Natural killer cell (primary cell): ENCODE measurements around the gene CCDC86. TPM values are rescaled to one million over a fixed set of nuclear protein-coding genes. Genes with fewer than 3 reads are reported as not detected.
A peak's percentile ranks its signal among the peaks of the same experiment; 100 is the strongest.

Source experiments
- ATAC-seq, 3 donors: fragments of 150-1000 bp in 2 of 3; fragments of 200-7000 bp in 1 of 3; cut with Tn5 transposase; 1 replicate in 1 of 3; 2 replicates in 2 of 3; pipeline ENCODE4 v1.10.0; 2021; ENCODE audit warnings: mild to moderate bottlenecking in 2 of 3, moderate library complexity in 2 of 3
- DNase-seq, 2 donors: peaks; one replicate each; pipeline versions ENCODE4 v3.0.0 to v3.0.0-alpha.2; 2013 to 2021; ENCODE audit warnings: mixed read lengths in 1 of 2
- H3K27ac ChIP-seq: one replicate; pipeline ENCODE4 v1.5.1; 2013; ENCODE audit warnings: mild to moderate bottlenecking, low read length
- H3K27me3 ChIP-seq: one replicate; pipeline ENCODE4 v1.6.1; 2013; ENCODE audit warnings: low read length; ENCODE audit not compliant: control insufficient read depth, insufficient read depth
- H3K36me3 ChIP-seq: one replicate; pipeline ENCODE4 v1.6.1; 2013; ENCODE audit warnings: low read length; ENCODE audit not compliant: control insufficient read depth, insufficient read depth
- H3K4me1 ChIP-seq: one replicate; pipeline ENCODE4 v1.6.1; 2013; ENCODE audit warnings: low read length; ENCODE audit not compliant: control insufficient read depth, insufficient read depth
- H3K4me3 ChIP-seq: one replicate; pipeline ENCODE4 v1.5.1; 2013; ENCODE audit warnings: low read length
- H3K9me3 ChIP-seq: one replicate; pipeline ENCODE4 v1.6.1; 2013; ENCODE audit warnings: low read length; ENCODE audit not compliant: control insufficient read depth, insufficient read depth
- H3K27ac Mint-ChIP-seq, 2 donors: one replicate each; pipeline ENCODE4 v1.8.0; 2022; ENCODE audit warnings: mild to moderate bottlenecking in 2 of 2, mixed read lengths in 2 of 2, moderate library complexity in 1 of 2
- H3K27me3 Mint-ChIP-seq, 2 donors: one replicate each; pipeline ENCODE4 v1.8.0; 2022; ENCODE audit warnings: low read depth in 2 of 2, mixed read lengths in 2 of 2
- H3K36me3 Mint-ChIP-seq: one replicate; pipeline ENCODE4 v1.8.0; 2022; ENCODE audit warnings: mixed read lengths
- H3K4me1 Mint-ChIP-seq, 2 donors: one replicate each; pipeline ENCODE4 v1.8.0; 2022; ENCODE audit warnings: mixed read lengths in 2 of 2
- H3K4me3 Mint-ChIP-seq: one replicate; pipeline ENCODE4 v1.8.0; 2022; ENCODE audit warnings: mild to moderate bottlenecking, moderate library complexity, mixed read lengths
- H3K9me3 Mint-ChIP-seq, 2 donors: one replicate each; pipeline ENCODE4 v1.8.0; 2022; ENCODE audit warnings: mixed read lengths in 2 of 2
- WGBS: methylation state at CpG from one replicate; pipeline ENCODE4 v1.1.7; 2013; ENCODE audit warnings: missing lambda C conversion rate; ENCODE audit not compliant: insufficient coverage; 5-methylcytosine and 5-hydroxymethylcytosine counted together
- intact Hi-C: fragments of 100-400 bp; cut with micrococcal nuclease; formaldehyde crosslinking; loops from one replicate; pipeline ENCODE4 v1.14.2; 2022
- total RNA-seq, 4 donors: library from RNA; stranded (reverse); fragments of 120-200 nt in 1 of 4; gene quantifications; one replicate each; pipeline versions ENCODE4 v1.2.3 to v1.2.4, GENCODE V29; 2013 to 2022
- TF ChIP-seq, protein P1 (sequence below): fragments of 200-600 bp; IDR thresholded peaks from one replicate; pipeline ENCODE4 v1.8.0; 2022; ENCODE audit warnings: antibody characterized with exemption

Gene CCDC86
- 10 to 100 TPM; 10.6 to 12.5 (median 10.7) TPM for total RNA-seq
- total RNA-seq (2013): 5.3 TPM

GRCh38 chr11:60841797-60842667, at the start of gene CCDC86:
TSS of gene CCDC86 (plus strand) at chr11:60842113. CDS start at chr11:60842125, 12 bp downstream.
- no peaks in the 10 kb centered on the region for H3K9me3 ChIP-seq
- H3K4me1 ChIP-seq: peaks cover 33% of the 10 kb centered on the region
- Mint-ChIP-seq H3K27ac (peak within 1 kb of the TSS; percentile 91 to 92), H3K9me3 (no peaks in the 10 kb centered on the region), H3K4me3 (peak within 1 kb of the TSS; percentile 95), H3K27me3 (no peaks in the 10 kb centered on the region), H3K36me3 (no peaks in the 10 kb centered on the region), H3K4me1 (peaks cover 39 to 48% of the 10 kb centered on the region in 2 donors)
- ATAC-seq (peak; percentile 96 to 98 (median 97)), DNase-seq (peak; percentile 98 to 99)
- H3K27me3 ChIP-seq: no peaks in the 10 kb centered on the region
- TF ChIP-seq, protein P1, sequence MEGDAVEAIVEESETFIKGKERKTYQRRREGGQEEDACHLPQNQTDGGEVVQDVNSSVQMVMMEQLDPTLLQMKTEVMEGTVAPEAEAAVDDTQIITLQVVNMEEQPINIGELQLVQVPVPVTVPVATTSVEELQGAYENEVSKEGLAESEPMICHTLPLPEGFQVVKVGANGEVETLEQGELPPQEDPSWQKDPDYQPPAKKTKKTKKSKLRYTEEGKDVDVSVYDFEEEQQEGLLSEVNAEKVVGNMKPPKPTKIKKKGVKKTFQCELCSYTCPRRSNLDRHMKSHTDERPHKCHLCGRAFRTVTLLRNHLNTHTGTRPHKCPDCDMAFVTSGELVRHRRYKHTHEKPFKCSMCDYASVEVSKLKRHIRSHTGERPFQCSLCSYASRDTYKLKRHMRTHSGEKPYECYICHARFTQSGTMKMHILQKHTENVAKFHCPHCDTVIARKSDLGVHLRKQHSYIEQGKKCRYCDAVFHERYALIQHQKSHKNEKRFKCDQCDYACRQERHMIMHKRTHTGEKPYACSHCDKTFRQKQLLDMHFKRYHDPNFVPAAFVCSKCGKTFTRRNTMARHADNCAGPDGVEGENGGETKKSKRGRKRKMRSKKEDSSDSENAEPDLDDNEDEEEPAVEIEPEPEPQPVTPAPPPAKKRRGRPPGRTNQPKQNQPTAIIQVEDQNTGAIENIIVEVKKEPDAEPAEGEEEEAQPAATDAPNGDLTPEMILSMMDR: no peak
- H3K4me3 ChIP-seq: peak within 1 kb of the TSS; percentile 99
- intact Hi-C loops: loop anchor here (1.0 kb wide), 1 partner anchor 73 kb away; no protein-coding TSS in a partner anchor
- WGBS: under 1% methylated on average over 57 of the region's 57 CpGs
- H3K36me3 ChIP-seq: no peaks in the 10 kb centered on the region
- H3K27ac ChIP-seq: peak within 1 kb of the TSS; percentile 73

DNA sequence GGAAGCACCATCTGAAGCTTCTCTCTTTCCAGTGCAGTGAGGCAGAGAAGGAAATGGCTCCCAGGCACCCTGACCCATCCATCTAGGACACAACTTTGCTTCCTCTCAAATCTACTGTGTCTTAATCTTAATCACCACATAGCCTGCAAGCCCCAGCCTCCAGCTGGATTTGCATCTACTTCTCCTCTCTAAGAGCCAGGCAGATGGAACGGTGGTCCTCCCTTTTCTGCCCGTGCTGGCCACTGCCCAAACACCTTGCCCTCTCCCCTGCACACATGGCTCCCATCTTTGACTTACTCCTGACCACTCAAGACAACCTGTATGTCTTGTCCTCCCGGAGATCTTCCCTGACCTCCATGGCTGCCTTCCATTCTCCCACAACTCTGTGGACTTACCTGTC, 49.4 kb upstream of the CCDC86 start:
- H3K27ac ChIP-seq: no peak overlapping the region
- Mint-ChIP-seq H3K4me3 (no peak overlapping the region), H3K9me3 (no peaks in the 10 kb centered on the region), H3K36me3 (no peaks in the 10 kb centered on the region), H3K4me1 (no peaks in the 10 kb centered on the region), H3K27ac (no peak overlapping the region), H3K27me3 (peaks cover 0 to 7% of the 10 kb centered on the region in 2 donors)
- H3K4me3 ChIP-seq: no peak overlapping the region
- H3K9me3 ChIP-seq: no peaks in the 10 kb centered on the region
- 83% methylated on average over 3 of the region's 3 CpGs for WGBS
- DNase-seq: no peak
- intact Hi-C loops: no loop called here
- TF ChIP-seq, protein P1: no peak
- H3K36me3 ChIP-seq: no peaks in the 10 kb centered on the region
- no peak for ATAC-seq
- no peaks in the 10 kb centered on the region for H3K27me3 ChIP-seq
- H3K4me1 ChIP-seq: no peaks in the 10 kb centered on the region

DNA sequence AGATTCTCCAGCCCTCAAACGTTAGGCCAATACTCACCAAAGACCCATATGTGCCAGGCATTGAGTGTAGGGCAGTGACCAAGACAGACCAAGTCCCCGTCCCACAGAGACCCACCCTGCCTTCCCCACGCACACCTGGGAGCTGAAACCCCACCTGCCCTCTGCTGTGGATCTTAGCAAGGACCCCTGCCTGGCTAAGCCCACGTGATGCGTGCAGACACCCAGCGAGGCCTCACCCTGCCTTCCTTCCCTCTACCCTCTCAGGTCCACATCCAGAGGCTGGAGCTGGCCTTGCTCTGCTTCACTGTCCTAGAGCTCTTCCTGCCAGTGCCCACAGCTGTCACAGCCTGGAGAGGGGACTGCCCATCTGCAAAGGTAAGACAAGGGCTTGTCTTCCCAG, 46.6 kb upstream of the CCDC86 start:
- WGBS: 85% methylated on average over 6 of the region's 6 CpGs
- Mint-ChIP-seq H3K27ac (no peak overlapping the region), H3K4me1 (no peaks in the 10 kb centered on the region), H3K36me3 (no peaks in the 10 kb centered on the region), H3K9me3 (no peaks in the 10 kb centered on the region), H3K4me3 (no peak overlapping the region), H3K27me3 (peaks cover 0 to 14% of the 10 kb centered on the region in 2 donors)
- Histone ChIP-seq H3K9me3 (no peaks in the 10 kb centered on the region), H3K4me3 (no peak overlapping the region), H3K36me3 (no peaks in the 10 kb centered on the region), H3K27me3 (no peaks in the 10 kb centered on the region), H3K4me1 (no peaks in the 10 kb centered on the region), H3K27ac (no peak overlapping the region)
- no peak for ATAC-seq
- TF ChIP-seq, protein P1: no peak
- intact Hi-C loops: no loop called here
- no peak for DNase-seq
